GM18508 (cell line): Measurements from ENCODE around the gene CTCF.

Experiments
- ATAC-seq: cut with Tn5 transposase; IDR thresholded peaks from one replicate; pipeline ENCODE4 v1.9.1; 2021; ENCODE audit warnings: moderate number of reproducible peaks; ENCODE audit not compliant: insufficient read depth, unreplicated experiment

The CTCF gene

GRCh38 chr16:67648764-67649407, 86.6 kb downstream of the CTCF start:
- no peak for ATAC-seq

GRCh38 chr16:67649494-67649931, 87.2 kb downstream of the CTCF start:
- ATAC-seq: no peak

GRCh38 chr16:67650023-67650422, 87.7 kb downstream of the CTCF start:
- no peak for ATAC-seq

- no peak for ATAC-seq
These were observed 88.7 kb downstream of the CTCF start for GRCh38 chr16:67651039-67651438.

GRCh38 chr16:67651847-67652246, 89.5 kb downstream of the CTCF start:
- ATAC-seq: no peak

- no peak for ATAC-seq
These were observed 90.3 kb downstream of the CTCF start for GRCh38 chr16:67652578-67653127.

GRCh38 chr16:67653128-67653788, 90.9 kb downstream of the CTCF start:
- ATAC-seq: no peak

- no peak for ATAC-seq
These were observed 91.6 kb downstream of the CTCF start for GRCh38 chr16:67653789-67654402.

GRCh38 chr16:67654403-67654911, 92.1 kb downstream of the CTCF start:
- no peak for ATAC-seq

- ATAC-seq: no peak
These were observed 93.0 kb downstream of the CTCF start for GRCh38 chr16:67655363-67655762.

- ATAC-seq: no peak
These were observed 94.2 kb downstream of the CTCF start for GRCh38 chr16:67656344-67657016.

GRCh38 chr16:67657017-67657608, 94.8 kb downstream of the CTCF start:
- ATAC-seq: no peak

GRCh38 chr16:67657751-67658518, 95.6 kb downstream of the CTCF start:
- no peak for ATAC-seq

- no peak for ATAC-seq
These were observed 96.7 kb downstream of the CTCF start for GRCh38 chr16:67658849-67659674.

GRCh38 chr16:67659675-67660563, 97.6 kb downstream of the CTCF start, which contains the start of gene ACD:
Gene ACD (minus strand): TSS chr16:67660260. CDS start chr16:67660220, 40 bp downstream.
- ATAC-seq: peak; percentile 23

- ATAC-seq: peak; percentile 39
These were observed 98.3 kb downstream of the CTCF start, which contains the start of gene PARD6A for GRCh38 chr16:67660564-67661028. Gene PARD6A (plus strand): TSS chr16:67660960. CDS start chr16:67661039, 79 bp downstream.

- no peak for ATAC-seq
These were observed 98.9 kb downstream of the CTCF start for GRCh38 chr16:67661101-67661761.
